ENCODE measurements around the gene KNSTRN. TPM values are rescaled to one million over a fixed set of nuclear protein-coding genes. Genes with fewer than 3 reads are reported as not detected.

KNSTRN gene
- total RNA-seq, 3 donors from 2014 or later (not counting 1 experiment from before 2014, with no cell fraction given), result 5.4 to 7.6 (median 5.6) TPM

GRCh38 chr15:40346579-40347558 lies 35.7 kb upstream of the KNSTRN start:
- Mint-ChIP-seq H3K36me3 (no peaks in the 10 kb centered on the region), H3K9me3 (no peaks in the 10 kb centered on the region), H3K27ac (no peak overlapping the region), H3K4me1 (peaks cover 0 to 5% of the 10 kb centered on the region in 2 donors), H3K27me3 (ENCODE audit: low read depth in 2 of 2) (no peaks in the 10 kb centered on the region), H3K4me3 (no peak overlapping the region)
- 91% methylated on average over 15 of the region's 15 CpGs for WGBS (ENCODE audit: insufficient coverage)
- Histone ChIP-seq H3K9me3 (ENCODE audit: control insufficient read depth, insufficient read depth, low read length) (no peaks in the 10 kb centered on the region), H3K4me1 (ENCODE audit: control insufficient read depth, insufficient read depth, low read length) (peaks cover 9% of the 10 kb centered on the region), H3K4me3 (ENCODE audit: low read length) (no peak overlapping the region), H3K27ac (ENCODE audit: low read length) (no peak overlapping the region), H3K36me3 (ENCODE audit: control insufficient read depth, insufficient read depth, low read length) (no peaks in the 10 kb centered on the region), H3K27me3 (ENCODE audit: control insufficient read depth, insufficient read depth, low read length) (no peaks in the 10 kb centered on the region)
- DNase-seq (no peak), ATAC-seq (no peak)
- no peak for TF ChIP-seq CTCF (IDR thresholded peaks at IDR 0.05)
- intact Hi-C loops (cut with micrococcal nuclease), result no loop called here

- 93% methylated on average over 11 of the region's 11 CpGs for WGBS (ENCODE audit: insufficient coverage)
- no peaks in the 10 kb centered on the region for H3K27me3 Mint-ChIP-seq (ENCODE audit: low read depth in 2 of 2)
- no peaks in the 10 kb centered on the region for H3K36me3 Mint-ChIP-seq
These were observed 34.7 kb upstream of the KNSTRN start for GRCh38 chr15:40347559-40348473.

GRCh38 chr15:40348474-40348870 lies 34.0 kb upstream of the KNSTRN start:
- WGBS (ENCODE audit: insufficient coverage), result 85% methylated on average over 5 of the region's 5 CpGs
- peaks cover 0 to 5% of the 10 kb centered on the region in 2 donors for H3K4me1 Mint-ChIP-seq

More at GRCh38 chr15:40347559-40348473, 34.7 kb upstream of the KNSTRN start:
- H3K4me1 Mint-ChIP-seq, result peaks cover 0 to 5% of the 10 kb centered on the region in 2 donors
- H3K4me3 ChIP-seq (ENCODE audit: low read length), result no peak overlapping the region
- no peaks in the 10 kb centered on the region for H3K9me3 ChIP-seq (ENCODE audit: control insufficient read depth, insufficient read depth, low read length)
- no peak overlapping the region for H3K27ac ChIP-seq (ENCODE audit: low read length)
- H3K27me3 ChIP-seq (ENCODE audit: control insufficient read depth, insufficient read depth, low read length), result no peaks in the 10 kb centered on the region
- DNase-seq (no peak), ATAC-seq (no peak)
- H3K27ac Mint-ChIP-seq, result no peak overlapping the region
- H3K4me1 ChIP-seq (ENCODE audit: control insufficient read depth, insufficient read depth, low read length), result peaks cover 9% of the 10 kb centered on the region
- intact Hi-C loops (cut with micrococcal nuclease), result no loop called here
- no peak for TF ChIP-seq CTCF (IDR thresholded peaks at IDR 0.05)
- H3K9me3 Mint-ChIP-seq, result no peaks in the 10 kb centered on the region
- H3K4me3 Mint-ChIP-seq, result no peak overlapping the region
- no peaks in the 10 kb centered on the region for H3K36me3 ChIP-seq (ENCODE audit: control insufficient read depth, insufficient read depth, low read length)

More at GRCh38 chr15:40348474-40348870, 34.0 kb upstream of the KNSTRN start:
- H3K36me3 ChIP-seq (ENCODE audit: control insufficient read depth, insufficient read depth, low read length), result no peaks in the 10 kb centered on the region
- H3K4me3 ChIP-seq (ENCODE audit: low read length), result no peak overlapping the region
- H3K4me1 ChIP-seq (ENCODE audit: control insufficient read depth, insufficient read depth, low read length), result peaks cover 9% of the 10 kb centered on the region
- Mint-ChIP-seq H3K36me3 (no peaks in the 10 kb centered on the region), H3K27me3 (ENCODE audit: low read depth in 2 of 2) (no peaks in the 10 kb centered on the region), H3K27ac (no peak overlapping the region), H3K9me3 (no peaks in the 10 kb centered on the region), H3K4me3 (no peak overlapping the region)
- DNase-seq, result no peak
- ATAC-seq, result no peak
- H3K27ac ChIP-seq (ENCODE audit: low read length), result no peak overlapping the region
- no peaks in the 10 kb centered on the region for H3K9me3 ChIP-seq (ENCODE audit: control insufficient read depth, insufficient read depth, low read length)
- intact Hi-C loops (cut with micrococcal nuclease), result no loop called here
- no peaks in the 10 kb centered on the region for H3K27me3 ChIP-seq (ENCODE audit: control insufficient read depth, insufficient read depth, low read length)
- no peak for TF ChIP-seq CTCF (IDR thresholded peaks at IDR 0.05)
